LNCaP clone FGC (cell line): Measurements from ENCODE around the gene ZFP57.

Source experiments
- DNase-seq: peaks from one replicate; pipeline ENCODE4 v3.0.0-alpha.2; 2011; ENCODE audit warnings: low read depth
- H3K4me3 ChIP-seq: 2 replicates; pipeline ENCODE4 v1.5.1; 2011; ENCODE audit warnings: mild to moderate bottlenecking, low read depth, low read length, control low read depth
- TF ChIP-seq, protein P1 (sequence below): IDR thresholded peaks from 2 replicates; pipeline ENCODE4 v1.5.1; 2012; ENCODE audit warnings: mild to moderate bottlenecking; ENCODE audit not compliant: control insufficient read depth, insufficient read depth; ENCODE audit errors: extremely low read depth

The ZFP57 gene

DNA sequence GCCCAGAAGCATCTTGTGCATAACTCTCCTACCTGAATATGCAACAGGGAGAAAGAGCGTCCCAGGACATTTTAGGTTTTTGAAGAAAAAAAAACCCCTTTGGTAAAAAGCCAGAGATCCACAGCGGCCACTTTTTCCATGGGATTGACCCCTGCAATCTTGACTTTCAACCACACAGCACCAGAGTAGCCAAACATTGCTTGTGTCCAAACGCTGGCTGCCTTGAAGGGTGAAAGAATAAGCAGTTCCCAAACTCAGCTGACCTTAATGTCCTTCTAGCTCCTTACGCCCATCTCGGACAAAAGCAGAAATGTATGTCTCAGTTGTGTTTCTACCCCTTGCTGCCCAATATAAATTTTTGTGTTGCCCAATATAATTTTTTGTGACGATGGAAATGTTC lies 25.3 kb downstream of the ZFP57 start:
- DNase-seq = no peak
- TF ChIP-seq, protein P1, sequence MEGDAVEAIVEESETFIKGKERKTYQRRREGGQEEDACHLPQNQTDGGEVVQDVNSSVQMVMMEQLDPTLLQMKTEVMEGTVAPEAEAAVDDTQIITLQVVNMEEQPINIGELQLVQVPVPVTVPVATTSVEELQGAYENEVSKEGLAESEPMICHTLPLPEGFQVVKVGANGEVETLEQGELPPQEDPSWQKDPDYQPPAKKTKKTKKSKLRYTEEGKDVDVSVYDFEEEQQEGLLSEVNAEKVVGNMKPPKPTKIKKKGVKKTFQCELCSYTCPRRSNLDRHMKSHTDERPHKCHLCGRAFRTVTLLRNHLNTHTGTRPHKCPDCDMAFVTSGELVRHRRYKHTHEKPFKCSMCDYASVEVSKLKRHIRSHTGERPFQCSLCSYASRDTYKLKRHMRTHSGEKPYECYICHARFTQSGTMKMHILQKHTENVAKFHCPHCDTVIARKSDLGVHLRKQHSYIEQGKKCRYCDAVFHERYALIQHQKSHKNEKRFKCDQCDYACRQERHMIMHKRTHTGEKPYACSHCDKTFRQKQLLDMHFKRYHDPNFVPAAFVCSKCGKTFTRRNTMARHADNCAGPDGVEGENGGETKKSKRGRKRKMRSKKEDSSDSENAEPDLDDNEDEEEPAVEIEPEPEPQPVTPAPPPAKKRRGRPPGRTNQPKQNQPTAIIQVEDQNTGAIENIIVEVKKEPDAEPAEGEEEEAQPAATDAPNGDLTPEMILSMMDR = no peak
- no peak overlapping the region for H3K4me3 ChIP-seq

DNA sequence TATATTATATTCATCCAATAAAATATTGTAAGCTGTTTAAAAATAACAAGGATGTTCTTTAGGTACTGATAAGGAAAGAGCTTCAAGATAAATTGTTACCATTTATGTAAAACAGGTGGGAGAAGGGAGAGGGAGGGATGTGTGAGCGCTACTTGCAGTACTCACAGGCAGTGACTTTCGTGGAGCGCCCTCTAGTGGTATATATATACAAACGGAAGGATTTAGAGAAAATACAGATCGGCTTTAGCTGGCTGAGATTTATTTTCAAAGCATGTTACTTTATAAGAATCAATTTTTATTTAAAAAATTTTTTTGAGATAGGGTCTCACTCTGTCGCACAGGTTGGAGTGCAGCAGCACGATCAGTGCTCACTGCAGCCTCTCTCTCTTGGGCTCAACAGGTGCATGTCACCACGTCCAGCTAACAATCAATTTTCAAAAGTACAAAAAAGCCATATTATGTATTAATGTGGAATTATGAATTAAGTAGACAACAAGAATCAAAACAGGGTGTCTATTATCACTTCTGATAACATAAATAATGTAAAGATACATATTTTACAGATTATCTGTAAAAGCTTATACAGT lies 27.4 kb downstream of the ZFP57 start:
- DNase-seq = peak; percentile 52
- H3K4me3 ChIP-seq = no peak overlapping the region

GRCh38 chr6:29652198-29652584 lies 28.8 kb downstream of the ZFP57 start:
- TF ChIP-seq, protein P1 = no peak
- H3K4me3 ChIP-seq = no peak overlapping the region
- no peak for DNase-seq

More for the DNA sequence above, 27.4 kb downstream of the ZFP57 start:
- TF ChIP-seq, protein P1 = peak; percentile 77

GRCh38 chr6:29651413-29652197 lies 29.3 kb downstream of the ZFP57 start:
- TF ChIP-seq, protein P1 = peak; percentile 57
- DNase-seq = no peak
- no peak overlapping the region for H3K4me3 ChIP-seq

GRCh38 chr6:29649701-29650673 lies 31.0 kb downstream of the ZFP57 start:
- TF ChIP-seq, protein P1 = peak; percentile 87
- peak overlapping the region; percentile 52 for H3K4me3 ChIP-seq
- peak; percentile 91 for DNase-seq

DNA sequence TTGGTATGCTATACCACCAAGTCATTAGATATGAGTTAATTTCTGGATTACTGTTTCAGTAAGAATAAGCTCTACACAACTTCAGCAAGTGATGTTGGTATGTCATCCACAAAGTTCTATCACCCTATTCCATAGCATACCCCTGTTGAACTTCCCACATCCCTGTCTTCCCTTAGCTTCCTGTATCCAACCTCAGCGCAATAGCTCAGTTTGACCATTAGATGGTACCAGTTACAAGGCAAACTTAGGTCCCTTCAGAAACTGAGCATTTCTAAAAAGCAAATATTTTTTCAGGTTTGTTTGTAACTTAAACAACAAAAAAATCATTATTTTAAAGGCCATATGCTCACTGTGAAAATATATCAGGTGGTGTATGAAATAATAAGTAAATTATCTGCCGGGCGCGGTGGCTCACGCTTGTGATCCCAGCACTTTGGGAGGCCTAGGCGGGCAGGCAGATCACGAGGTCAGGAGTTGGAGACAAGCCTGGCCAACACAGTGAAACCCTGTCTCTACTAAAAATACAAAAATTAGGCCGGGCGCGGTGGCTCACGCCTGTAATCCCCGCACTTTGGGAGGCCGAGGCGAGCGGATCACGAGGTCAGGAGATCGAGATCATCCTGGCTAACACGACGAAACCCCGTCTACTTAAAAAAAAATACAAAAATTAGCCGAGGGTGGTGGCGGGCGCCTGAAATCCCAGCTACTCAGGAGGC lies 32.9 kb downstream of the ZFP57 start:
- no peak overlapping the region for H3K4me3 ChIP-seq
- DNase-seq = no peak
- TF ChIP-seq, protein P1 = peak; percentile 71
